Aorta (tissue), 5 donors: Measurements from ENCODE around the gene SYP. TPM values are rescaled to one million over a fixed set of nuclear protein-coding genes. Genes with fewer than 3 reads are reported as not detected.

Experiments
- ATAC-seq: fragments of 200-7000 bp; cut with Tn5 transposase; one replicate; pipeline ENCODE4 v1.9.1; 2022; ENCODE audit warnings: moderate library complexity; ENCODE audit not compliant: low FRiP score
- DNase-seq, 2 donors: peaks; one replicate each; pipeline ENCODE4 v3.0.0-alpha.2; 2020
- H3K27ac ChIP-seq, 2 donors: one replicate each; pipeline ENCODE4 v1.5.1; 2013; ENCODE audit warnings: low read length in 2 of 2, mild to moderate bottlenecking in 2 of 2, moderate library complexity in 2 of 2, control low read depth in 1 of 2, inconsistent platforms in 1 of 2, low read depth in 1 of 2
- H3K27me3 ChIP-seq, 2 donors: one replicate each; pipeline ENCODE4 v1.6.1; 2013; ENCODE audit warnings: control low read depth in 1 of 2, low read length in 1 of 2, mild to moderate bottlenecking in 1 of 2, moderate library complexity in 1 of 2; ENCODE audit not compliant: insufficient read depth in 2 of 2, control insufficient read depth in 1 of 2
- H3K36me3 ChIP-seq, 2 donors: one replicate each; pipeline ENCODE4 v1.6.1; 2013; ENCODE audit warnings: control low read depth in 1 of 2, low read length in 1 of 2, mild to moderate bottlenecking in 1 of 2; ENCODE audit not compliant: insufficient read depth in 2 of 2, control insufficient read depth in 1 of 2
- H3K4me1 ChIP-seq, 2 donors: one replicate each; pipeline ENCODE4 v1.6.1; 2013; ENCODE audit warnings: low read length in 2 of 2, control low read depth in 1 of 2, mild to moderate bottlenecking in 1 of 2, moderate library complexity in 1 of 2; ENCODE audit not compliant: insufficient read depth in 2 of 2, control insufficient read depth in 1 of 2
- H3K4me3 ChIP-seq, 2 donors: one replicate each; pipeline ENCODE4 v1.5.1; 2013; ENCODE audit warnings: low read length in 2 of 2, control low read depth in 1 of 2, mild to moderate bottlenecking in 1 of 2
- H3K9me3 ChIP-seq: one replicate; pipeline ENCODE4 v1.6.1; 2013; ENCODE audit warnings: mild to moderate bottlenecking, low read length; ENCODE audit not compliant: control insufficient read depth
- WGBS, 2 donors: extraction: QIAGEN DNeasy Blood & Tissue Kit; methylation state at CpG; one replicate each; pipeline ENCODE4 v1.1.7; 2013; 5-methylcytosine and 5-hydroxymethylcytosine counted together
- intact Hi-C, 2 donors: fragments of 100-400 bp; cut with DNase I; formaldehyde crosslinking; loops; one replicate each; pipeline versions ENCODE4 v1.14.2 to v1.15.0; 2022
- polyA plus RNA-seq, 2 donors: library from polyadenylated mRNA; stranded (reverse); fragments of 200-250 nt; gene quantifications; one replicate each; pipeline ENCODE4 v1.2.3, GENCODE V29; 2013
- total RNA-seq, 2 donors: library from RNA; stranded (reverse); fragmentation: NEBNext Ultra II Directional; extraction: Animal tissue kit (Norgen Biotek cat#: 25700); gene quantifications; one replicate each; pipeline ENCODE4 v1.2.1, GENCODE V29; 2021
- donor health status: healthy with polysubstance abuse.
- donor health status: Bipolar disorder and iron deficiency.
- donor health status: DM: no; HTN: no; CAD: no.
- donor health status: DM: no; HTN: no; CAD: no.
- donor health status: DM: yes; HTN: yes; CAD: no.

SYP gene
- total and polyA plus RNA-seq, 4 donors: 2.4 to 5.3 (median 3.7) TPM

DNA sequence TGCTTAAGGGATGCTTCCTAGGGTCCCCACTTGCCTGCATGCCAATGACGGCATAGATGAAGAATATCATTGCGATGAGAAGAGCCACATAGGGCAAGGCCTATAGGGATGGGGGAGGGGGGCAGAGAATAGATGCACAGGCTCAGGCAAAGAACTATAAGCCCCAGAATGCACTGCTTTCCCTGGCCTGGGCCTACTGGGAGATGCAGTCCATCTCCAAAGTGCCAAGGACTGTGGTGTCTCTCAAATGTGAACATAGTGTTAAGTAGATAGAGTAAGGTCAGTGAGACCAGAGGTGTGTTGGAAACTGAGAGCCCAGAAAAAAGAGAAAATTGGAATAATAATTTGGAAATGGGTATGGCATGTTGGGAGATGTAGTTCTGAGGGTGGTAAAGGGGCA, 12.2 kb upstream of the SYP start:
- no peaks in the 10 kb centered on the region for H3K27me3 ChIP-seq
- DNase-seq (no peak), ATAC-seq (no peak)
- intact Hi-C loops: no loop called here
- no peaks in the 10 kb centered on the region for H3K9me3 ChIP-seq
- H3K4me3 ChIP-seq: no peak overlapping the region
- H3K36me3 ChIP-seq: no peaks in the 10 kb centered on the region
- H3K27ac ChIP-seq: no peak overlapping the region
- WGBS, 2 donors: 58 to 81% methylated on average over 2 of the region's 2 CpGs
- H3K4me1 ChIP-seq: no peaks in the 10 kb centered on the region

DNA sequence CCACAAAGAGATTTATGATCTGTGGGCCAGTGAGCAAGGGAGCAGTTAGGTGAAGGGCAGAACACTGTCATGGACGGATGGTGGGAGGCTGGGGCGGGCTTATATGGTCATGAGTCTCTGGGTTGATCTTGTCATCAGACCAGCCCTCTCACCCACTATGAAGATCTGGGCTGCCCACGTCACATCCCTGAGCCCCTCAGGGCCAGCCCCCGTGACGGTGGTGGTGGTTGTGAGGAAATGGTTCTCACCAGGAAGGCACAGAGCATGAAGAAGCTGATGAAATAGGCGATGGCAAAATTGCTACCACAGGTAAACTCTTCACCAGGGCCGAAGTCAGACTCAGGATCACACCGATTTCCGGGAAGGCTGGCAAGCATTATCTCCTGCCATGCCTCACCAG, 11.1 kb upstream of the SYP start:
- no peaks in the 10 kb centered on the region for H3K9me3 ChIP-seq
- no peaks in the 10 kb centered on the region for H3K27me3 ChIP-seq
- intact Hi-C loops: no loop called here
- DNase-seq: peak in 1 of 2 donors; percentile 59
- H3K36me3 ChIP-seq: no peaks in the 10 kb centered on the region
- no peak overlapping the region for H3K27ac ChIP-seq
- no peak for ATAC-seq
- no peaks in the 10 kb centered on the region for H3K4me1 ChIP-seq
- WGBS, 2 donors: 75 to 88% methylated on average over 9 of the region's 9 CpGs
- H3K4me3 ChIP-seq: no peak overlapping the region

DNA sequence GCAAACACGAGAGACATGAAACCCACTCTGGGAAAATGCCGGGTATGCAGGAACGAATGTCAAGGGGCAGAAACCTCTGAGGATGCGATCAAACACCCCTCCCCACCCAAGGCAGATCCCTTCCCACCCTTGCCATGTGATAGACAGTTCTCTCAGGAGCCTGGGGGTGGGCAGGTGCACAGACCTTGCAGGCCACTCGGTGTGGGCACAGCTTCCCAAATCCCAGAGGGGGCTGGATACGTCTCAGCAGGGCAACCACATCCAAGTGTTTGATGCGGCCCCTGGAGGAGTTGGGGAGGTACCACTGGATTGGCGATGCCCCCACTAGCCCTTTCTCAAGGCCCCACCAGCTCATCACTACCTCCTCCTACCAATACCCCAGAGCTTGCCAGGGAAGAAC, 10.4 kb upstream of the SYP start:
- no peaks in the 10 kb centered on the region for H3K27me3 ChIP-seq
- WGBS, 2 donors: 67 to 69% methylated on average over 8 of the region's 8 CpGs
- intact Hi-C loops: no loop called here

DNA sequence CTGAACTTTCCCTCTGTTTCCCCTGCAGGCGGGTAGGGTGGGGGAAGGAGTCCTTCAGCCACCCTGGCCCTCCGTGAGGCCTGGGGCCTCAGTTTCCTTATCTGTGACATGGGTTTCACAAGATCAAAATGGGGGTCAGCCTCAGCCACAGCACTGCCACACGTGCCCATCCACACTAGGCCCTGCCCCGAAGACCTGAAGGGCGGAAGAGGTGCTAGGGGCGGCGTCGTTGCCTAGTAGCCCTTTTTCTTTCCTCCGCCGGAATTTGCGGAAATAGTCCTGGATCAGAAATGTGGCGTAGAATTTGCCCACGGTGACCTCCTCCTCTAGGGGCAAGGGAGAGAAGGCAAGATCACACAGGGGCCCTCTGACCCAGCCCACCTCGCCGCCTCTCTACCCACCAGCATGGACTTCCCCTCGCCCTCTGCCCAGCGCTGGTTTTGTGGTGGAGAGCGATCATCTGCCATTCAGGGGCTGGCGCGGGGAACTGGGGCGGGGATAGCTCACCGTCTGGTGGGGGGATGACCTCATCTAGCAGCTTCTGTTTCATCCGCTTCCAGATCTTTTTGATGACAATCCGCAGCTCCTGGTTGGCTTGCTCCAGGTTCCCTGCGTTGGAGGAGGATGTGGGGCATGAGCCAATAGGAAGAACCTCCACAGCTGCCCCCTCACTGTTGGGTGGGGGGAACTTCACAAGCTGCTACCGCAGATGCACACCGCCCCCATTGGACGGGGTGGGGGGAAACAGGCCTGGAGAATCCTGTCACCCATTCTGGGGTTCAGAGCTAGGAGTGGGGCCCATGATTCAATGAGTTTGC, 9.7 kb upstream of the SYP start:
- Histone ChIP-seq H3K4me3 (no peak overlapping the region), H3K27me3 (no peaks in the 10 kb centered on the region), H3K27ac (no peak overlapping the region), H3K4me1 (no peaks in the 10 kb centered on the region), H3K36me3 (no peaks in the 10 kb centered on the region), H3K9me3 (no peaks in the 10 kb centered on the region)
- intact Hi-C loops: no loop called here
- peak in 1 of 2 donors; percentile 53 for DNase-seq
- WGBS, 2 donors: 32 to 50% methylated on average over 28 of the region's 28 CpGs
- no peak for ATAC-seq

More for the DNA sequence above, 10.4 kb upstream of the SYP start:
- no peak for ATAC-seq
- H3K36me3 ChIP-seq: no peaks in the 10 kb centered on the region
- H3K4me3 ChIP-seq: no peak overlapping the region
- no peaks in the 10 kb centered on the region for H3K4me1 ChIP-seq
- H3K27ac ChIP-seq: no peak overlapping the region
- no peaks in the 10 kb centered on the region for H3K9me3 ChIP-seq
- no peak for DNase-seq

DNA sequence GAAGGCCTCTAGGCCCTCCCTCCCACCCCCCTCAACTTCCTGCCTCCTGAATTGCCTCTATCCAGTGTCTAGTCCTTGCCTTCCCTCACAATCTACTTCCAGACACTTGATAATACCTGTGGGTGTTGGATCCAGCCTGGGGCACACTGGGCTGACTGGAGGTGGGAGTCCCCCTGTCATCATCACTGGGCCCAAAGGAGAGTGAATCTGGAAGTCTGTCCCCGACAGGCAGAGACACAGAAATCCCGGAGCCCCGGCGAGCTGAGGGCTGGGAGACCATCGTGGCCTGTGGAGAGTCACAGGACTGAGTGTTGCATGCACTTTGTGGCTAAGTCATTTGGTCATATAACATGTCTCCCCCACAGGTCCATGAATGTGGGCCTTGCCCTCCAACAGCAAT, 8.4 kb upstream of the SYP start:
- Histone ChIP-seq H3K4me3 (no peak overlapping the region), H3K4me1 (no peaks in the 10 kb centered on the region), H3K9me3 (no peaks in the 10 kb centered on the region), H3K27ac (no peak overlapping the region), H3K27me3 (no peaks in the 10 kb centered on the region), H3K36me3 (no peaks in the 10 kb centered on the region)
- DNase-seq (no peak), ATAC-seq (no peak)
- intact Hi-C loops: no loop called here
- WGBS, 2 donors: 89 to 90% methylated on average over 5 of the region's 5 CpGs

DNA sequence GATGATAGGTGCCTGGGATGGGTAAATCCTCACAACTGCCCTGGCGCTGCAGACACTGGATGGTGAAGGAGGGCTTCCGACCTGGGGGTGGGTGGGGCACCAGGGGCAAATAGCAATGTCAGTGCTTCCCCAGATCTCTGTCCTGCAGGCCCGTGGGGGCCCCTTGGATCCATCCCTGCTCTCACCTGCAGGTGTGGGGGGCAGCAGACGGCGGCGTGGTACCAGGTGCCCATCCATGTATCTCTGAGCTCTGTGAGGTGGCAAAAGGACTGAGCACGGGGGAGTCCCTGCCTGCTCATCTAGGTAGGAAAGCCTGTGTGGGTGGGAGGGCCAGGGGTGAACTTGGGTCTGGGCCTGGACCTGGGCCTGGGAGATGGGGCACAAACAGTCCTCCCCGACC, 6.5 kb upstream of the SYP start:
- Histone ChIP-seq H3K4me1 (no peaks in the 10 kb centered on the region), H3K27me3 (no peaks in the 10 kb centered on the region), H3K27ac (no peak overlapping the region), H3K4me3 (no peak overlapping the region), H3K9me3 (no peaks in the 10 kb centered on the region), H3K36me3 (no peaks in the 10 kb centered on the region)
- DNase-seq: peak in 1 of 2 donors; percentile 58
- ATAC-seq: no peak
- 73 to 87% methylated on average over 8 of the region's 8 CpGs for WGBS, 2 donors
- intact Hi-C loops: no loop called here

DNA sequence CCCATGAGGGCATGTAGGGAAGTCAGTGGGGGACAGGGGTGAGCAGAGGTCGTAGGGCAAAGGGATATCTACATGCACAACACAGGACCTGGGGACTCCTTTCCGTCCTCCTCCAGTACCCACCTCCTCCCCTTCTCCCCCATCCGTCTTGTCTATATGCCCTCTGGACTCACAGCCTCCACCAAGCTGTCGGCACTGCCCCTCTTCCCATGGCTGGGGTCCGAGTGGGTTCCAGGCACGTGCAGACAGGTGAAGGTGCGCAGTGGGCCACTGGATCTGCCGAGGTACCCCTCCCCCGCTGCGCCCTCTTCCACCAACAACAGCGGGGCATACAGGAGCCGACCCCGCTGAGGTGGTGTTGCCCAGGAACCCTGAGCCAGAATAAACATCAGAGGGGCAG, 5.5 kb upstream of the SYP start:
- no peak overlapping the region for H3K4me3 ChIP-seq
- no peak overlapping the region for H3K27ac ChIP-seq
- H3K9me3 ChIP-seq: no peaks in the 10 kb centered on the region
- intact Hi-C loops: no loop called here
- H3K36me3 ChIP-seq: no peaks in the 10 kb centered on the region
- 76 to 80% methylated on average over 13 of the region's 13 CpGs for WGBS, 2 donors
- no peak for ATAC-seq
- no peaks in the 10 kb centered on the region for H3K27me3 ChIP-seq
- no peaks in the 10 kb centered on the region for H3K4me1 ChIP-seq
- DNase-seq: no peak

DNA sequence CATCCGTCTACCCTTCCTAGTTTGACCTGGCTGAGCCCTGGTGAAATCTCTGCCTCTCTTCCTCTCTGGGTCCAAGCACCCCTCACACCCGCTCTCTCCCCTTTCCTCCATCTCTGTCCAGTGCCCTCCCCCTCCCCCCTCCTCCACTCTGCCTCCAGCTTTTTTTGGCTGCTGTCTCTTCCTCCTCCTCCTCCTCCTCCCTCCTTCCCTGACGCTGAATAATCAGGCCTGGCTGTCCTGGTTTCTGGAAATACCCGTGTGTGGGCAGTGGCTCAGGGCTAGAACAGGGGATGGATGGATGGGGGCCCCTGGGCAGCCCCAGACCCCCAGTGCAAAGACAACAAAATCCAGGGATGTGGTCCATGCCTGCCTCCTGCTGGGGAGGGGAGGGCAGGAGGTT, 4.7 kb upstream of the SYP start:
- Histone ChIP-seq H3K9me3 (no peaks in the 10 kb centered on the region), H3K27ac (no peak overlapping the region), H3K4me1 (no peaks in the 10 kb centered on the region), H3K36me3 (no peaks in the 10 kb centered on the region), H3K27me3 (no peaks in the 10 kb centered on the region), H3K4me3 (no peak overlapping the region)
- intact Hi-C loops: loop anchor here in 1 of 2 donors (5.0 kb wide), 1 partner anchor 33 kb away; the partner anchor contains the start of gene CCDC22
- DNase-seq (no peak), ATAC-seq (no peak)
- WGBS, 2 donors: 38 to 46% methylated on average over 4 of the region's 4 CpGs

DNA sequence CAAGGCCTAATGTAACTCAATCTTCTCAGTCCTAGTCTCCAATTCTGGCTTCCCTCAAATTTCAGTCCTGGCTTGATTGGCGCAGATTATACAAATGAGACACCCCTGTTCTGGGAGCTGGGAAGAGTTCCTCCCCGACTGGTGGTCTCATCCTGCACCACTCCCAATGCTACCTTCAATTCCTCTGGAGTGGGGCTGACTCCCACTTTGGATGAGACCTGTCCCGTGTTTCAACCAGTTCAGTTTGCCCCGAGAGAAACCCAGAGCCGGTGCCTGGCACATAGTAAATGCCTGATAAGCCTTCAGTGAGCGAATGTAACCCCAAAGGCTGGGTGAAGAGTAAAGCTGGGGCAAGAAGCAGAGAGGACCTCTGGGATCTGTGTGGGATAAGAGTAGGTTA, 4.0 kb upstream of the SYP start:
- 78 to 90% methylated on average over 6 of the region's 6 CpGs for WGBS, 2 donors
- intact Hi-C loops: loop anchor here in 1 of 2 donors (5.0 kb wide), 1 partner anchor 33 kb away; the partner anchor contains the start of gene CCDC22

More for the DNA sequence above, 4.0 kb upstream of the SYP start:
- ATAC-seq: no peak
- Histone ChIP-seq H3K4me1 (no peaks in the 10 kb centered on the region), H3K4me3 (no peak overlapping the region), H3K27me3 (no peaks in the 10 kb centered on the region), H3K27ac (no peak overlapping the region), H3K9me3 (no peaks in the 10 kb centered on the region), H3K36me3 (no peaks in the 10 kb centered on the region)
- no peak for DNase-seq
